ENCODE data around the gene TLE4.

GRCh38 chr9:79609468-79610018 lies 37.8 kb downstream of the TLE4 start:
- TF ChIP-seq CTCF (conservative IDR thresholded peaks at IDR 0.05; ENCODE audit: low read depth in 2 of 2), result no peak
- no peak for TF ChIP-seq EZH2phosphoT487 (IDR thresholded peaks at IDR 0.05; ENCODE audit: unreplicated experiment)
- no peak for TF ChIP-seq POLR2AphosphoS5 (IDR thresholded peaks at IDR 0.05; ENCODE audit: low read depth)
- no peak for TF ChIP-seq EZH2 (IDR thresholded peaks at IDR 0.05; ENCODE audit: low read depth, unreplicated experiment)
- TF ChIP-seq STAT1 (IDR thresholded peaks at IDR 0.05; ENCODE audit: unreplicated experiment), result no peak
- TF ChIP-seq REST (IDR thresholded peaks at IDR 0.05; ENCODE audit: unreplicated experiment), result no peak
- TF ChIP-seq ZNF114 (CRISPR knock-in tag; IDR thresholded peaks at IDR 0.05), result no peak
- TF ChIP-seq NANOG (IDR thresholded peaks at IDR 0.05; ENCODE audit: borderline replicate concordance), result no peak
- TF ChIP-seq CREB1 (CRISPR knock-in tag; IDR thresholded peaks at IDR 0.05; ENCODE audit: low read depth), result no peak

Data from GM23338 (cell line).